Endothelial cell (in vitro differentiated cells): ENCODE data around the gene MRGPRF. TPM values are rescaled to one million over a fixed set of nuclear protein-coding genes. Genes with fewer than 3 reads are reported as not detected.

Experiments
- DNase-seq: peaks from one replicate; pipeline ENCODE4 v3.0.0; 2021; ENCODE audit warnings: low spot score
- H3K27ac Mint-ChIP-seq: one replicate; pipeline ENCODE4 v1.8.0; 2021; ENCODE audit warnings: mixed read lengths, inconsistent platforms; ENCODE audit not compliant: unreplicated experiment
- H3K27me3 Mint-ChIP-seq: one replicate; pipeline ENCODE4 v1.8.0; 2021; ENCODE audit warnings: mild to moderate bottlenecking, moderate library complexity, mixed read lengths, inconsistent platforms; ENCODE audit not compliant: unreplicated experiment
- H3K36me3 Mint-ChIP-seq: one replicate; pipeline ENCODE4 v1.8.0; 2021; ENCODE audit warnings: mild to moderate bottlenecking, low read depth, mixed read lengths, inconsistent platforms; ENCODE audit not compliant: unreplicated experiment
- H3K4me1 Mint-ChIP-seq: one replicate; pipeline ENCODE4 v1.8.0; 2021; ENCODE audit warnings: mild to moderate bottlenecking, mixed read lengths, inconsistent platforms; ENCODE audit not compliant: unreplicated experiment
- H3K4me3 Mint-ChIP-seq: one replicate; pipeline ENCODE4 v1.8.0; 2021; ENCODE audit warnings: mild to moderate bottlenecking, mixed read lengths, inconsistent platforms; ENCODE audit not compliant: unreplicated experiment
- H3K9me3 Mint-ChIP-seq: one replicate; pipeline ENCODE4 v1.8.0; 2021; ENCODE audit warnings: mixed read lengths, inconsistent platforms; ENCODE audit not compliant: unreplicated experiment
- total RNA-seq: library from RNA; stranded (reverse); fragmentation: NEBNext Ultra II Directional; extraction: Animal tissue kit (Norgen Biotek cat#: 25700); gene quantifications from one replicate; pipeline ENCODE4 v1.2.1, GENCODE V29; 2021; ENCODE audit not compliant: unreplicated experiment
- TF ChIP-seq, protein P1 (sequence below): fragments of 200-600 bp; sonication (generic); IDR thresholded peaks from one replicate; pipeline ENCODE4 v1.5.0; 2021; ENCODE audit warnings: antibody characterized with exemption; ENCODE audit not compliant: unreplicated experiment

MRGPRF gene
- total RNA-seq, 1 donor from 2014 or later, result 0.54 TPM

- Mint-ChIP-seq H3K9me3 (no peaks in the 10 kb centered on the region), H3K27me3 (peaks cover 6% of the 10 kb centered on the region), H3K27ac (no peak overlapping the region), H3K4me3 (no peak overlapping the region), H3K36me3 (no peaks in the 10 kb centered on the region), H3K4me1 (peaks cover 4% of the 10 kb centered on the region)
- TF ChIP-seq, protein P1, sequence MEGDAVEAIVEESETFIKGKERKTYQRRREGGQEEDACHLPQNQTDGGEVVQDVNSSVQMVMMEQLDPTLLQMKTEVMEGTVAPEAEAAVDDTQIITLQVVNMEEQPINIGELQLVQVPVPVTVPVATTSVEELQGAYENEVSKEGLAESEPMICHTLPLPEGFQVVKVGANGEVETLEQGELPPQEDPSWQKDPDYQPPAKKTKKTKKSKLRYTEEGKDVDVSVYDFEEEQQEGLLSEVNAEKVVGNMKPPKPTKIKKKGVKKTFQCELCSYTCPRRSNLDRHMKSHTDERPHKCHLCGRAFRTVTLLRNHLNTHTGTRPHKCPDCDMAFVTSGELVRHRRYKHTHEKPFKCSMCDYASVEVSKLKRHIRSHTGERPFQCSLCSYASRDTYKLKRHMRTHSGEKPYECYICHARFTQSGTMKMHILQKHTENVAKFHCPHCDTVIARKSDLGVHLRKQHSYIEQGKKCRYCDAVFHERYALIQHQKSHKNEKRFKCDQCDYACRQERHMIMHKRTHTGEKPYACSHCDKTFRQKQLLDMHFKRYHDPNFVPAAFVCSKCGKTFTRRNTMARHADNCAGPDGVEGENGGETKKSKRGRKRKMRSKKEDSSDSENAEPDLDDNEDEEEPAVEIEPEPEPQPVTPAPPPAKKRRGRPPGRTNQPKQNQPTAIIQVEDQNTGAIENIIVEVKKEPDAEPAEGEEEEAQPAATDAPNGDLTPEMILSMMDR, result no peak
- DNase-seq, result no peak
Measured at GRCh38 chr11:68994161-68994893, 18.7 kb downstream of the MRGPRF start.

- Mint-ChIP-seq H3K36me3 (no peaks in the 10 kb centered on the region), H3K27me3 (peaks cover 2% of the 10 kb centered on the region), H3K27ac (no peak overlapping the region), H3K4me1 (peaks cover 2% of the 10 kb centered on the region), H3K9me3 (no peaks in the 10 kb centered on the region), H3K4me3 (no peak overlapping the region)
- TF ChIP-seq, protein P1, result no peak
- no peak for DNase-seq
Measured at GRCh38 chr11:68993546-68993945, 19.5 kb downstream of the MRGPRF start.

DNA sequence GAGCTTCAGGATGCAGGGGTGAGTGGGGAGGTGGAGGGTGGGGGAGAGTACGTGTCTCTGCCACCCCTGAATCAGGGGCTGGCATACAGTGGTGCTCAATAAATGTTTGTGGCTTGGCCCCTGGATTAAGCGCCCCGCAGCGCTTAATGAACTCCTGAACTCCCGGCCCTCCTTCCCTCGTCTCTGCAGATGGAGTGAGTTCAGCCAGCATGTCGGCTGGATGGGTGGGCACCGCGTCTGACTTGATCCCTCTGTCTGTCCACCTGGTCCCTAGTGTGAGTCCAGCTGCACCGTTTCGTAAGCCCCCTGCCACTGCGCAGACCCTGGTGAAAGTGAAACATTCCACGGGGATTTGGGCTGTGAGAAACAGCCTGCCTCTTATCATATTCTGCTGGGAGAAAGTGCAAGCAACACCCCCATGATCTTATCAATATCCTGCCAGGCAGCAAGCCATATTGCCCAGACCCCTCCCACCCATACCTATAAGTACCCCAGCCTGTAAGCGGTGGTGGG is 20.2 kb downstream of the MRGPRF start:
- no peaks in the 10 kb centered on the region for H3K36me3 Mint-ChIP-seq
- no peak overlapping the region for H3K4me3 Mint-ChIP-seq
- H3K9me3 Mint-ChIP-seq, result no peaks in the 10 kb centered on the region
- no peak overlapping the region for H3K27ac Mint-ChIP-seq
- peaks cover 2% of the 10 kb centered on the region for H3K4me1 Mint-ChIP-seq
- no peak for DNase-seq
- TF ChIP-seq, protein P1, result no peak
- H3K27me3 Mint-ChIP-seq, result peaks cover 2% of the 10 kb centered on the region

DNA sequence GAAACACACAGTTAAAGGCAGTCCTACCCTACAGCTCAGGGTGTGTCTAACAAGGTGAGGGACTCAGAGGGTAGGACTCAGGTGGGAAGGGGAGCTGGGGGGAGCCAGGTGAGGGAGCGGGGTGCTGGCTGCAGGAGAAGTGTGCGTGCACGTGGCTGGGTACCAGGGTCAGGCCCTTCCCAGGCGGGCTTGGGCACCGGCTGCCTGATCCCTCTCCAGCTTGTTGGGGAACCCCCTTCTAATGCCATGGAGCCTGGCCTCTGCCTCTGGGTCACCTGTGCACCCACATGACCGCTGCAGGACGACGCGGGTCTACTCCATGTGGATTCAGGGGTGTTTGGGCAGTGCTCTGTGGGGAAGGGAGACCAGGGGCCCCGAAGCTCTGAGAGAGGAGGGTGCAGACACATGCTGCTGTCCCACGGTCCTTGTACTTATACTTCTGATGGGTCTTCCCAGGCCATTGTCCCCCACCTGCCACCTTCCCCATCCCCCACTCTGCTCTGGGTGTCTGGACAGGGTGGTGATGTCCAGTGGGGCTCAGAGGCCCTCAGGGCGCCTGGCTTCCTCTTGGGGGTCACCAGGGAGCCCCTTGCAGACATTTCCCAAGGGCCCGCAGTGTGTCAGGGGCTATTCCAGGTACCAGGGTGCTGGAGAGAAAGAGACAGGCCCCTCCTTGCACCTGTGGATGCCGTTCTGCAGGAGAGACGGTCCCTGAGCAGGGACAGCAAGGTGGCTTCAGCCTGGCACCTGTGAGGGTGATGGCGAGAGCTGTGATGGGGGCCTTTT is 21.9 kb downstream of the MRGPRF start:
- H3K4me3 Mint-ChIP-seq, result no peak overlapping the region

More for the DNA sequence above, 21.9 kb downstream of the MRGPRF start:
- DNase-seq, result no peak
- Mint-ChIP-seq H3K27me3 (peaks cover 3% of the 10 kb centered on the region), H3K9me3 (peaks cover 7% of the 10 kb centered on the region), H3K27ac (no peak overlapping the region), H3K36me3 (peaks cover 8% of the 10 kb centered on the region), H3K4me1 (peaks cover 2% of the 10 kb centered on the region)
- TF ChIP-seq, protein P1, result no peak
